Activated naive CD8-positive, alpha-beta T cell (primary cell): ENCODE results near the gene C12orf54.

Experiments
- H3K27ac Mint-ChIP-seq: one replicate; pipeline ENCODE4 v1.8.0; 2021; ENCODE audit warnings: mixed read lengths
- H3K27me3 Mint-ChIP-seq: one replicate; pipeline ENCODE4 v1.8.0; 2021; ENCODE audit warnings: mixed read lengths
- H3K36me3 Mint-ChIP-seq: one replicate; pipeline ENCODE4 v1.8.0; 2021; ENCODE audit warnings: mixed read lengths
- H3K4me1 Mint-ChIP-seq: one replicate; pipeline ENCODE4 v1.8.0; 2021; ENCODE audit warnings: low read depth, mixed read lengths
- H3K4me3 Mint-ChIP-seq: one replicate; pipeline ENCODE4 v1.8.0; 2021; ENCODE audit warnings: mild to moderate bottlenecking, mixed read lengths
- H3K9me3 Mint-ChIP-seq: one replicate; pipeline ENCODE4 v1.8.0; 2021; ENCODE audit warnings: low read depth, mixed read lengths

The C12orf54 gene

GRCh38 chr12:48536602-48537001 lies 54.3 kb downstream of the C12orf54 start:
- Mint-ChIP-seq H3K36me3 (no peaks in the 10 kb centered on the region), H3K9me3 (no peaks in the 10 kb centered on the region)

GRCh38 chr12:48542300-48542928 lies 60.1 kb downstream of the C12orf54 start:
- Mint-ChIP-seq H3K4me1 (peaks cover 8% of the 10 kb centered on the region), H3K4me3 (no peak overlapping the region)

More at GRCh38 chr12:48536602-48537001, 54.3 kb downstream of the C12orf54 start:
- Mint-ChIP-seq H3K4me3 (no peak overlapping the region), H3K27ac (no peak overlapping the region), H3K27me3 (no peaks in the 10 kb centered on the region), H3K4me1 (peaks cover 28% of the 10 kb centered on the region)

GRCh38 chr12:48545833-48546469 lies 63.7 kb downstream of the C12orf54 start:
- no peaks in the 10 kb centered on the region for H3K27me3 Mint-ChIP-seq
- no peaks in the 10 kb centered on the region for H3K9me3 Mint-ChIP-seq
- peaks cover 5% of the 10 kb centered on the region for H3K4me1 Mint-ChIP-seq
- peaks cover 4% of the 10 kb centered on the region for H3K36me3 Mint-ChIP-seq
- H3K27ac Mint-ChIP-seq, result no peak overlapping the region
- H3K4me3 Mint-ChIP-seq, result no peak overlapping the region

More at GRCh38 chr12:48542300-48542928, 60.1 kb downstream of the C12orf54 start:
- no peaks in the 10 kb centered on the region for H3K27me3 Mint-ChIP-seq
- no peaks in the 10 kb centered on the region for H3K36me3 Mint-ChIP-seq
- no peak overlapping the region for H3K27ac Mint-ChIP-seq
- no peaks in the 10 kb centered on the region for H3K9me3 Mint-ChIP-seq
